A673 (cell line): ENCODE data around the gene SPESP1. TPM values are rescaled to one million over a fixed set of nuclear protein-coding genes. Genes with fewer than 3 reads are reported as not detected.

Experiments
- BruUV-seq: library from RNA; stranded (reverse); fragments of 400-500 nt; replicated peaks from 2 replicates; lab custom pipeline; 2021; lab: Mats Ljungman, UMichigan
- CTCF ChIA-PET: fragments of 300-600 bp; sonication (Branson Sonifier 250); formaldehyde crosslinking; loops from one replicate; lab custom pipeline; 2022; ENCODE audit warnings: antibody characterized with exemption; lab: Charles Lee
- POLR2A ChIA-PET: fragments of 300-600 bp; sonication (Branson Sonifier 250); formaldehyde crosslinking; loops from one replicate; lab custom pipeline; 2022; ENCODE audit warnings: antibody characterized with exemption; ENCODE audit not compliant: low non-redundant PET; lab: Charles Lee
- DNase-seq: peaks from one replicate; pipeline ENCODE4 v3.0.0-alpha.2; 2015; ENCODE audit warnings: low spot score
- H3K27ac ChIP-seq: fragments of 200-600 bp; sonication (generic); 2 replicates; pipeline ENCODE4 v1.5.1; 2016; ENCODE audit warnings: mixed run types, low read depth, mild to moderate bottlenecking, mixed read lengths, antibody characterized with exemption, low read length; ENCODE audit not compliant: poor library complexity, severe bottlenecking
- H3K27me3 ChIP-seq: fragments of 200-600 bp; sonication (generic); replicated peaks from 2 replicates; pipeline ENCODE4 v1.6.1; 2017; ENCODE audit warnings: mixed run types, low read depth, mild to moderate bottlenecking, mixed read lengths, antibody characterized with exemption, low read length; ENCODE audit not compliant: insufficient read depth, poor library complexity
- H3K36me3 ChIP-seq: fragments of 200-600 bp; sonication (generic); 2 replicates; pipeline ENCODE4 v1.6.1; 2016; ENCODE audit warnings: mixed run types, mild to moderate bottlenecking, mixed read lengths, antibody characterized with exemption, low read length; ENCODE audit not compliant: insufficient read depth, poor library complexity, severe bottlenecking
- H3K4me1 ChIP-seq: fragments of 200-600 bp; sonication (generic); 2 replicates; pipeline ENCODE4 v1.6.1; 2017; ENCODE audit warnings: mixed run types, mild to moderate bottlenecking, mixed read lengths, antibody characterized with exemption, low read length; ENCODE audit not compliant: insufficient read depth, poor library complexity, severe bottlenecking
- H3K4me3 ChIP-seq: fragments of 200-600 bp; sonication (generic); 2 replicates; pipeline ENCODE4 v1.5.1; 2016; ENCODE audit warnings: low read depth, mixed run types, mild to moderate bottlenecking, mixed read lengths, low read length; ENCODE audit not compliant: poor library complexity, severe bottlenecking
- H3K9me3 ChIP-seq: fragments of 200-600 bp; sonication (generic); 2 replicates; pipeline ENCODE4 v1.6.1; 2016; ENCODE audit warnings: mixed run types, low read depth, mild to moderate bottlenecking, mixed read lengths, antibody characterized with exemption, low read length; ENCODE audit not compliant: poor library complexity, severe bottlenecking
- CTCF ChIP-seq: fragments of 300-800, 200-600 bp; sonication (generic); conservative IDR thresholded peaks from 2 replicates; pipeline ENCODE4 v1.5.1; 2017; ENCODE audit warnings: low read depth, mild to moderate bottlenecking, antibody characterized with exemption, low read length, moderate library complexity, mixed read lengths
- EZH2 ChIP-seq: fragments of 200-600 bp; sonication (generic); IDR thresholded peaks from 2 replicates; pipeline ENCODE4 v1.6.1; 2017; ENCODE audit warnings: borderline replicate concordance, low read depth, mild to moderate bottlenecking, mixed read lengths, antibody characterized with exemption, low read length; ENCODE audit not compliant: poor library complexity, severe bottlenecking
- intact Hi-C: fragments of 100-400 bp; cut with micrococcal nuclease; formaldehyde crosslinking; loops from one replicate; pipeline ENCODE4 v1.10.0; 2022; ENCODE audit not compliant: unreplicated experiment
- total RNA-seq: library from RNA; stranded (reverse); gene quantifications from 2 replicates; pipeline ENCODE4 v1.2.3, GENCODE V29; 2021

SPESP1 gene
- total RNA-seq, 1 experiment from 2014 or later: not detected

DNA sequence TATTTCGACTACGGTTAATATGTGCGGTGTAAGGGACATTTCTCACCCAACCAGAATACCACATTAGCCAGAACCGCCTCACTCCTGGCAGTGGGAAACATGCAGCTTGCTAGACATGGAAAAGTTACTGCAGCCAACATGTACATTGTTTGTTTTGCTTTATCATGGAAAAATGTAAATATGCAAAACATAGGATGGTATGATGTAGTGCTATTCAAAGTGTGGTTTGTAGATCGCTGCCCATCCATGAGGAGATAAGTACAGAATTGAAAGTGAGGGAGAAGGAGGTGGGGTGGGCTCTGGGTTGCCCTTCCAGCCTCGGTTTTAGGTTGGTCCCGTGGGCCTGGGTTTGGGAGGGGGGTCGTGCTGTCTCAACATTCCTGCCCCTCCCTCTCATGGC is 42.5 kb upstream of the SPESP1 start:
- no peaks in the 10 kb centered on the region for H3K4me1 ChIP-seq
- CTCF ChIA-PET: no interaction called here
- H3K9me3 ChIP-seq: no peaks in the 10 kb centered on the region
- intact Hi-C loops: no loop called here
- H3K4me3 ChIP-seq: no peak overlapping the region
- no peaks in the 10 kb centered on the region for H3K36me3 ChIP-seq
- no peaks in the 10 kb centered on the region for H3K27me3 ChIP-seq
- POLR2A ChIA-PET: no interaction called here
- H3K27ac ChIP-seq: no peak overlapping the region
- no peak for DNase-seq
- TF ChIP-seq CTCF: no peak
- no peak for TF ChIP-seq EZH2
- BruUV-seq: no TSS peak

GRCh38 chr15:68888419-68888818 is 41.9 kb upstream of the SPESP1 start:
- intact Hi-C loops: no loop called here
- BruUV-seq: no TSS peak
- DNase-seq: no peak
- H3K27me3 ChIP-seq: no peaks in the 10 kb centered on the region
- H3K4me1 ChIP-seq: no peaks in the 10 kb centered on the region
- no peak for TF ChIP-seq CTCF
- ChIA-PET CTCF (interaction anchor here (0.6 kb wide), 1 partner anchor 473 kb away, joined by 3 read pairs; no protein-coding TSS in a partner anchor), POLR2A (no interaction called here)
- H3K4me3 ChIP-seq: no peak overlapping the region
- no peak overlapping the region for H3K27ac ChIP-seq
- H3K9me3 ChIP-seq: no peaks in the 10 kb centered on the region
- H3K36me3 ChIP-seq: no peaks in the 10 kb centered on the region

DNA sequence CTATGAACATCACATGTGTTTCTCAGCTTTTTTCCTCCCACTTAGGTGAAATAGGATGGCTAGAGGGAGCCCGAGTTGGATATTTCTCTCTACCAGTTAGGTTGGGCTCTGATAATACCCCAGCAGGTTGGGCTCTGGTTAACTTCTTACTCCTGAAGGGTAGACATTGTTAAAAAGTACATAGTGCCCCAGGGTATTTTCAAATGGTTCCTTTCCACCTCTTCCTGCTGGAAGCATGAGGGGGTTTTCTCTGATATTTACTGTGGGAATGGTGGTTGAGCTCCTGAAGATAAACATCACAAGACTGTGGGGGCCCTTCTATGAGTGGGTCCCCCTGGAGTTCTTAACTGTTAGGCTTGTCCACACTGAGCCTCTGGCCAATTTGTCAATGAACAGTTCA is 36.1 kb upstream of the SPESP1 start:
- H3K4me3 ChIP-seq: no peak overlapping the region
- no peaks in the 10 kb centered on the region for H3K36me3 ChIP-seq
- CTCF ChIA-PET: no interaction called here
- H3K4me1 ChIP-seq: no peaks in the 10 kb centered on the region
- H3K9me3 ChIP-seq: no peaks in the 10 kb centered on the region
- TF ChIP-seq CTCF (no peak), EZH2 (no peak)
- no TSS peak for BruUV-seq
- DNase-seq: no peak
- intact Hi-C loops: no loop called here
- H3K27me3 ChIP-seq: no peaks in the 10 kb centered on the region
- H3K27ac ChIP-seq: no peak overlapping the region
- POLR2A ChIA-PET: interaction anchor here (0.6 kb wide), 1 partner anchor 61 kb away, joined by 13 read pairs; no protein-coding TSS in a partner anchor
